Measurements from ENCODE around the gene MON2. TPM values are rescaled to one million over a fixed set of nuclear protein-coding genes. Genes with fewer than 3 reads are reported as not detected.
A peak's percentile ranks its signal among the peaks of the same experiment; 100 is the strongest.

MON2 gene
- total and polyA plus RNA-seq, 10 of the 15 experiments (the other 5 are each of a cell fraction or from before 2014, with no cell fraction given) = 5.4 to 34.3 (median 23.4) TPM

- SMC1A ChIA-PET (ENCODE audit: uncharacterized antibody, unreplicated experiment) = interaction anchor here (0.9 to 1.7 kb wide), 4 partner anchors 15 to 74 kb away, joined by 3 to 5 read pairs (median 4); no protein-coding TSS in a partner anchor
- peak overlapping the region; percentile 82; the same call in 1 of the 2 replicates for H3K4me2 ChIP-seq (ENCODE audit: control insufficient read depth, insufficient read depth)
- peak overlapping the region; percentile 51 for H3K4me3 ChIP-seq
- no peak overlapping the region for H2AFZ ChIP-seq (ENCODE audit: control insufficient read depth, low read depth, low read length)
- H3K27ac ChIP-seq (ENCODE audit: control insufficient read depth, insufficient read depth) = no peak overlapping the region
- peaks cover 60% of the 10 kb centered on the region for H3K79me2 ChIP-seq (ENCODE audit: control insufficient read depth, insufficient read depth, low read length)
- WGBS (ENCODE audit: insufficient coverage, insufficient replicate concordance, low lambda C conversion rate, missing lambda C conversion rate) = 95% methylated on average over 2 of the region's 2 CpGs
- H3K36me3 ChIP-seq (ENCODE audit: control insufficient read depth in 2 of 2, insufficient read depth in 2 of 2, low read length in 1 of 2) = no peaks in the 10 kb centered on the region; a peak in 1 of 4 replicates
- POLR2A ChIA-PET = interaction anchor here (1.0 kb wide), 1 partner anchor 13 kb away, joined by 3 read pairs; no protein-coding TSS in a partner anchor
- ATAC-seq (no peak), DNase-seq (ENCODE audit: low read depth, low spot score) (no peak), FAIRE-seq (no peak)
- BruUV-seq (replicated peaks) = no TSS peak
- intact Hi-C loops (cut with micrococcal nuclease; ENCODE audit: unreplicated experiment) = loop anchor here (10.0 kb wide), 1 partner anchor 205 kb away; the partner anchor contains the start of gene USP15
- H4K20me1 ChIP-seq (ENCODE audit: control insufficient read depth, insufficient read depth) = no peaks in the 10 kb centered on the region
- H3K27me3 ChIP-seq (replicated peaks in 1 of 2; ENCODE audit: control insufficient read depth in 2 of 2, insufficient read depth in 2 of 2, low read length in 1 of 2) = no peaks in the 10 kb centered on the region
- no peaks in the 10 kb centered on the region for H3K9me3 ChIP-seq (replicated peaks; ENCODE audit: control insufficient read depth, insufficient read depth, low read length)
- H3K9ac ChIP-seq (ENCODE audit: control insufficient read depth, insufficient read depth, low read length) = no peak overlapping the region
- TF ChIP-seq ETV6 (conservative IDR thresholded peaks at IDR 0.05 in 1 of 2, IDR thresholded peaks at IDR 0.05 in 1 of 2; ENCODE audit: borderline replicate concordance in 1 of 2, low read depth in 1 of 2) (no peak), MYC (IDR thresholded peaks at IDR 0.05; ENCODE audit: insufficient read depth, insufficient read length, insufficient replicate concordance, low read length, severe bottlenecking) (no peak), RCOR1 (conservative IDR thresholded peaks at IDR 0.05; ENCODE audit: low read depth, low read length) (no peak), IKZF2 (IDR thresholded peaks at IDR 0.05) (no peak), IRF3 (IDR thresholded peaks at IDR 0.05) (no peak), MAX (IDR thresholded peaks at IDR 0.05; ENCODE audit: low read depth, low read length) (no peak), ATF3 (IDR thresholded peaks at IDR 0.05; ENCODE audit: borderline replicate concordance, extremely low read depth, low read depth, low read length) (no peak), POLR2A (IDR thresholded peaks at IDR 0.05; ENCODE audit: low read depth, low read length) (no peak), NFXL1 (IDR thresholded peaks at IDR 0.05; ENCODE audit: borderline replicate concordance) (no peak), E2F4 (IDR thresholded peaks at IDR 0.05; ENCODE audit: low read depth, low read length) (no peak), PBX3 (IDR thresholded peaks at IDR 0.05; ENCODE audit: insufficient replicate concordance, low read depth, low read length) (no peak), PML (IDR thresholded peaks at IDR 0.05; ENCODE audit: low read length) (no peak), KLF5 (IDR thresholded peaks at IDR 0.05; ENCODE audit: partially characterized antibody) (no peak), TARDBP (IDR thresholded peaks at IDR 0.05; ENCODE audit: borderline replicate concordance) (no peak), LARP7 (IDR thresholded peaks at IDR 0.05) (no peak), EGR1 (IDR thresholded peaks at IDR 0.05; ENCODE audit: borderline replicate concordance in 1 of 2, low read depth in 2 of 2, low read length in 2 of 2) (no peak), POLR2AphosphoS5 (IDR thresholded peaks at IDR 0.05; ENCODE audit: low read length) (no peak), RB1 (IDR thresholded peaks at IDR 0.05; ENCODE audit: borderline replicate concordance) (no peak), HSF1 (IDR thresholded peaks at IDR 0.05; ENCODE audit: low read depth, low read length) (no peak), CBFB (IDR thresholded peaks at IDR 0.05; ENCODE audit: low read depth) (no peak)
- CTCF ChIA-PET = interaction anchor here (1.6 kb wide), 1 partner anchor 123 kb away, joined by 3 read pairs; no protein-coding TSS in a partner anchor
- RAD21 ChIA-PET (ENCODE audit: unreplicated experiment) = interaction anchor here (0.9 kb wide), 1 partner anchor 112 kb away, joined by 3 read pairs; no protein-coding TSS in a partner anchor
- no peaks in the 10 kb centered on the region for H3K4me1 ChIP-seq (ENCODE audit: control insufficient read depth, insufficient read depth, low read length)
- in situ Hi-C loops (cut with MboI) = no loop called here
These were observed 3.1 kb downstream of the MON2 start for GRCh38 chr12:62469704-62470103.
